Endothelial cell of umbilical vein (primary cell): ENCODE results near the gene CCDC85A. TPM values are rescaled to one million over a fixed set of nuclear protein-coding genes. Genes with fewer than 3 reads are reported as not detected.

Source experiments
- BruUV-seq: library from RNA; stranded (reverse); fragments of 400-500 nt; replicated peaks from 2 replicates; lab custom pipeline; 2021; lab: Mats Ljungman, UMichigan
- CTCF ChIA-PET: fragments of 300-600, 350-600 bp; sonication (Branson Sonifier 250); formaldehyde crosslinking; loops from one replicate; lab custom pipeline; 2021; ENCODE audit warnings: antibody characterized with exemption, inconsistent platforms; lab: Charles Lee
- POLR2A ChIA-PET: fragments of 300-600, 350-600 bp; sonication (Branson Sonifier 250); formaldehyde crosslinking; loops from one replicate; lab custom pipeline; 2021; ENCODE audit warnings: antibody characterized with exemption, inconsistent platforms; lab: Charles Lee
- DNase-seq: peaks from one replicate; pipeline ENCODE4 v3.0.0-alpha.2; 2011; ENCODE audit warnings: low read depth, low spot score
- FAIRE-seq: peaks from 2 replicates; lab custom pipeline; 2011; peaks lifted over from hg19 to GRCh38; lab: Jason Lieb, UNC
- H2AFZ ChIP-seq: 2 replicates; pipeline ENCODE4 v1.6.0; 2012; ENCODE audit warnings: low read depth, low read length, control low read depth, inconsistent platforms
- H3K27ac ChIP-seq: 2 replicates; pipeline ENCODE4 v1.5.1; 2011; ENCODE audit warnings: low read depth, mild to moderate bottlenecking, control low read depth, low read length, moderate library complexity; ENCODE audit not compliant: insufficient read depth
- H3K27me3 ChIP-seq, 2 experiments: 2 replicates each; pipeline versions ENCODE4 v1.6.0 to v1.6.1; 2011; ENCODE audit warnings: low read length in 2 of 2, mixed read lengths in 1 of 2; ENCODE audit not compliant: control insufficient read depth in 2 of 2, insufficient read depth in 2 of 2
- H3K36me3 ChIP-seq, 2 experiments: 2 replicates in 1 of 2; 3 replicates in 1 of 2; pipeline ENCODE4 v1.5.1; 2011; ENCODE audit warnings: low read length in 2 of 2, mild to moderate bottlenecking in 1 of 2, moderate library complexity in 1 of 2; ENCODE audit not compliant: control insufficient read depth in 2 of 2, insufficient read depth in 2 of 2; ENCODE audit errors: extremely low read depth in 1 of 2
- H3K4me1 ChIP-seq: 3 replicates; pipeline ENCODE4 v1.5.1; 2011; ENCODE audit warnings: mild to moderate bottlenecking, low read length; ENCODE audit not compliant: control insufficient read depth, insufficient read depth; ENCODE audit errors: extremely low read depth
- H3K4me2 ChIP-seq: 2 replicates; pipeline ENCODE4 v1.6.1; 2011; ENCODE audit warnings: low read length, control low read depth, mixed read lengths; ENCODE audit not compliant: insufficient read depth
- H3K4me3 ChIP-seq, 3 experiments: fragments of 200-600 bp in 1 of 3; sonication (generic), shearing (Covaris generic) in 1 of 3; replicated peaks in 1 of 3; 2 replicates each; pipeline ENCODE4 v1.5.1; 2011 to 2016; ENCODE audit warnings: control low read depth in 3 of 3, low read length in 3 of 3, mild to moderate bottlenecking in 2 of 3, inconsistent platforms in 1 of 3, low read depth in 1 of 3, moderate library complexity in 1 of 3; ENCODE audit not compliant: insufficient read depth in 1 of 3
- H3K79me2 ChIP-seq: 2 replicates; pipeline ENCODE4 v1.6.0; 2012; ENCODE audit warnings: low read length, inconsistent platforms; ENCODE audit not compliant: control insufficient read depth, insufficient read depth
- H3K9ac ChIP-seq: replicated peaks from 2 replicates; pipeline ENCODE3; 2011; ENCODE audit warnings: low read length, control low read depth; ENCODE audit not compliant: insufficient read depth; ENCODE audit errors: extremely low read depth
- H3K9me1 ChIP-seq: replicated peaks from 3 replicates; pipeline ENCODE4 v1.6.0; 2011; ENCODE audit warnings: mild to moderate bottlenecking, low read length; ENCODE audit not compliant: control insufficient read depth, insufficient read depth; ENCODE audit errors: extremely low read depth
- H3K9me3 ChIP-seq: replicated peaks from 2 replicates; pipeline ENCODE4 v1.5.1; 2012; ENCODE audit warnings: low read length, inconsistent platforms; ENCODE audit not compliant: control insufficient read depth, insufficient read depth
- H4K20me1 ChIP-seq: replicated peaks from 2 replicates; pipeline ENCODE3; 2011; ENCODE audit warnings: mild to moderate bottlenecking, low read length; ENCODE audit not compliant: control insufficient read depth, insufficient read depth; ENCODE audit errors: extremely low read depth
- EZH2 ChIP-seq: IDR thresholded peaks from 2 replicates; pipeline ENCODE4 v1.6.1; 2012; ENCODE audit warnings: borderline replicate concordance, low read depth, mild to moderate bottlenecking, moderate library complexity, low read length, inconsistent platforms; ENCODE audit not compliant: severe bottlenecking
- FOS ChIP-seq: IDR thresholded peaks from 2 replicates; pipeline ENCODE4 v1.6.1; 2011; ENCODE audit warnings: mild to moderate bottlenecking, low read length, moderate library complexity, borderline replicate concordance; ENCODE audit not compliant: insufficient read depth
- GATA2 ChIP-seq: IDR thresholded peaks from 2 replicates; pipeline ENCODE4 v1.7.0; 2011; ENCODE audit warnings: low read depth, mild to moderate bottlenecking, moderate library complexity, mixed read lengths, low read length; ENCODE audit not compliant: insufficient read length, insufficient read depth
- JUN ChIP-seq: IDR thresholded peaks from 2 replicates; pipeline ENCODE4 v1.6.1; 2011; ENCODE audit warnings: borderline replicate concordance, low read depth; ENCODE audit not compliant: insufficient read length, insufficient read depth
- MYC ChIP-seq: IDR thresholded peaks from one replicate; pipeline ENCODE4 v1.6.1; 2011; ENCODE audit warnings: mild to moderate bottlenecking, low read depth, low read length
- POLR2A ChIP-seq: IDR thresholded peaks from 2 replicates; pipeline ENCODE4 v1.6.1; 2012; ENCODE audit warnings: low read depth, mild to moderate bottlenecking, control low read depth, low read length
- POLR2AphosphoS5 ChIP-seq: IDR thresholded peaks from 2 replicates; pipeline ENCODE4 v1.6.1; 2012; ENCODE audit warnings: low read depth, mild to moderate bottlenecking, control low read depth, low read length, moderate library complexity; ENCODE audit not compliant: insufficient read depth
- dilution Hi-C: fragments of 300-500 bp; cut with MboI; formaldehyde crosslinking; loops from one replicate; pipeline ENCODE4 v1.15.0; 2019; ENCODE audit warnings: low sequenced_read_pairs; ENCODE audit not compliant: extremely low pct_ligation_motif_present
- intact Hi-C: fragments of 100-400 bp; cut with micrococcal nuclease; formaldehyde crosslinking; loops from one replicate; pipeline ENCODE4 v1.10.0; 2022
- polyA plus RNA-seq, 4 experiments: library from polyadenylated mRNA; depleted of rRNA in 3 of 4; stranded (reverse) in 3 of 4; unstranded in 1 of 4; fragments of >200 nt; gene quantifications; 2 replicates each; pipeline versions ENCODE4 v1.2.1 to v1.2.3, GENCODE V29; 2011 to 2012; ENCODE audit warnings: missing spikeins in 1 of 4
- total RNA-seq: library from RNA; stranded (reverse); gene quantifications from 2 replicates; pipeline ENCODE4 v1.2.3, GENCODE V29; 2021
- TF ChIP-seq, protein P1 (sequence below), 2 donors: IDR thresholded peaks; 1 replicate in 1 of 2; 2 replicates in 1 of 2; pipeline ENCODE4 v1.5.1; 2011; ENCODE audit warnings: low read length in 2 of 2, mild to moderate bottlenecking in 2 of 2, moderate library complexity in 2 of 2, control low read depth in 1 of 2, inconsistent platforms in 1 of 2, low read depth in 1 of 2; ENCODE audit not compliant: insufficient read depth in 1 of 2; ENCODE audit errors: extremely low read depth in 1 of 2
- TF ChIP-seq, protein P2 (sequence below): IDR thresholded peaks from 2 replicates; pipeline ENCODE4 v1.6.1; 2011; ENCODE audit not compliant: insufficient read depth, insufficient read length

The CCDC85A gene
- total and polyA plus RNA-seq, 2 donors (not counting 3 experiments of a cell fraction or from before 2014, with no cell fraction given): 5.1 to 10.4 TPM

DNA sequence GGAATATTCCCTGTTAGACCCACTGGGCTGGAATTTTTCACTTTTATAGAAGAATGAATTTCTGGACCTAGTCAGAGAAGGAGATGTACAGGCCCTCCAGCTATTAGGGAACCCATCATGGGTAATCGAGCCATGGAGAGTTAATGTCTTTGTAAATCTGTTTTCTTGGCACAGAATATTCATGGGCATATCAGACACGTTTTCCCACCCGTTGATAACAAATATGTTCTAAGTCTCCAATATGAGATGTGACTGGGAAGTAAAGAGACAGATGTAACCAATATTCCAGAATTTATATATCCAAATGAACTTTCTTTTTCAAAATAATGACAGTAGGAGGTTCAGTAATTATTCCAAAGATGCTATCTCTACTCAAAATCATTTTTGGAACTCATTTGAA is 38.7 kb downstream of the CCDC85A start:
- ChIA-PET POLR2A (no interaction called here), CTCF (no interaction called here)
- H3K27ac ChIP-seq: no peak overlapping the region
- H3K4me3 ChIP-seq: no peak overlapping the region
- H3K9ac ChIP-seq: no peak overlapping the region
- no peaks in the 10 kb centered on the region for H3K9me1 ChIP-seq
- dilution Hi-C loops: no loop called here
- peaks cover under 1% of the 10 kb centered on the region for H3K79me2 ChIP-seq
- no peaks in the 10 kb centered on the region for H3K27me3 ChIP-seq
- H3K4me2 ChIP-seq: no peak overlapping the region
- intact Hi-C loops: no loop called here
- BruUV-seq: no TSS peak
- no peaks in the 10 kb centered on the region for H3K9me3 ChIP-seq
- peaks cover 9% of the 10 kb centered on the region for H3K4me1 ChIP-seq
- no peak for DNase-seq
- no peak for FAIRE-seq
- H2AFZ ChIP-seq: no peak overlapping the region
- H4K20me1 ChIP-seq: no peaks in the 10 kb centered on the region
- no peak for TF ChIP-seq JUN
- TF ChIP-seq MYC: no peak
- TF ChIP-seq, protein P1, sequence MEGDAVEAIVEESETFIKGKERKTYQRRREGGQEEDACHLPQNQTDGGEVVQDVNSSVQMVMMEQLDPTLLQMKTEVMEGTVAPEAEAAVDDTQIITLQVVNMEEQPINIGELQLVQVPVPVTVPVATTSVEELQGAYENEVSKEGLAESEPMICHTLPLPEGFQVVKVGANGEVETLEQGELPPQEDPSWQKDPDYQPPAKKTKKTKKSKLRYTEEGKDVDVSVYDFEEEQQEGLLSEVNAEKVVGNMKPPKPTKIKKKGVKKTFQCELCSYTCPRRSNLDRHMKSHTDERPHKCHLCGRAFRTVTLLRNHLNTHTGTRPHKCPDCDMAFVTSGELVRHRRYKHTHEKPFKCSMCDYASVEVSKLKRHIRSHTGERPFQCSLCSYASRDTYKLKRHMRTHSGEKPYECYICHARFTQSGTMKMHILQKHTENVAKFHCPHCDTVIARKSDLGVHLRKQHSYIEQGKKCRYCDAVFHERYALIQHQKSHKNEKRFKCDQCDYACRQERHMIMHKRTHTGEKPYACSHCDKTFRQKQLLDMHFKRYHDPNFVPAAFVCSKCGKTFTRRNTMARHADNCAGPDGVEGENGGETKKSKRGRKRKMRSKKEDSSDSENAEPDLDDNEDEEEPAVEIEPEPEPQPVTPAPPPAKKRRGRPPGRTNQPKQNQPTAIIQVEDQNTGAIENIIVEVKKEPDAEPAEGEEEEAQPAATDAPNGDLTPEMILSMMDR (IDR thresholded peaks at IDR 0.05; ENCODE audit: extremely low read depth in 1 of 2, insufficient read depth in 1 of 2, low read depth in 1 of 2, low read length in 2 of 2): no peak
- TF ChIP-seq POLR2A: no peak
- TF ChIP-seq POLR2AphosphoS5: no peak
- TF ChIP-seq GATA2: no peak
- TF ChIP-seq, protein P2, sequence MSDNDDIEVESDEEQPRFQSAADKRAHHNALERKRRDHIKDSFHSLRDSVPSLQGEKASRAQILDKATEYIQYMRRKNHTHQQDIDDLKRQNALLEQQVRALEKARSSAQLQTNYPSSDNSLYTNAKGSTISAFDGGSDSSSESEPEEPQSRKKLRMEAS: no peak
- TF ChIP-seq EZH2: no peak
- no peak for TF ChIP-seq FOS
- no peaks in the 10 kb centered on the region for H3K36me3 ChIP-seq
